ENCODE results near the gene SAP30.
A peak's percentile ranks its signal among the peaks of the same experiment; 100 is the strongest.

Gene SAP30

DNA sequence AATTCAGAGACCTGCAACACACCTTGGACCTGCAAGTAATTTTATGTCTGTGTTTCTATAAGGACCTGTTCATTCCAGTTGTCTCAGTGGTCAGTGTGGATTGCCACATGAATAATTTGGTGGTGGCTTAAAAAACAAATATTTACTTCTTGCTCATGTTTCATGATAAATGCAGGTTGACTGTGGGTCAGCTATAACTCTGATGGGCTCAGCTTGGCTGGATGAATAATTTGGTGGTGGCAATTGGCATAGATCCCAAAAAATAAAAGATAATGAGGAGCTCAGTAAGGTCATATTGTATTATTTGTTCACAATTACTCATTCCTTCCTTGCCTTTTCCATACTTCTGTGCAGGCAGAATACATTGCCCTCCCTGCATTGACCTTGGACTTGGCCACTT lies 47.1 kb downstream of the SAP30 start:
- Histone ChIP-seq H2AK5ac (ENCODE audit: low read length, severe bottlenecking) (no peak overlapping the region), H3K4me1 (ENCODE audit: control insufficient read depth, insufficient read depth, low read depth, low read length) (no peaks in the 10 kb centered on the region), H3K4me3 (ENCODE audit: insufficient read depth in 1 of 2, low read depth in 1 of 2, low read length in 2 of 2) (no peak overlapping the region), H4K8ac (ENCODE audit: low read length) (no peak overlapping the region), H3K79me1 (replicated peaks; ENCODE audit: low read length, poor library complexity, severe bottlenecking) (no peaks in the 10 kb centered on the region), H3K18ac (ENCODE audit: low read depth in 1 of 2, low read length in 2 of 2) (no peak overlapping the region), H3K9ac (ENCODE audit: low read length) (no peak overlapping the region), H3K4me2 (ENCODE audit: low read length, poor library complexity, severe bottlenecking) (no peak overlapping the region), H2BK120ac (ENCODE audit: low read depth, low read length) (no peak overlapping the region), H2AFZ (ENCODE audit: low read depth, low read length) (no peak overlapping the region), H2BK5ac (ENCODE audit: low read depth, low read length, poor library complexity, severe bottlenecking) (no peak overlapping the region), H3K27me3 (ENCODE audit: control insufficient read depth in 1 of 2, insufficient read depth in 1 of 2, low read length in 2 of 2) (no peaks in the 10 kb centered on the region), H3K4ac (ENCODE audit: low read depth in 1 of 2, low read length in 2 of 2) (no peak overlapping the region), H3K23ac (ENCODE audit: low read length in 2 of 2) (no peak overlapping the region), H3K9me3 (ENCODE audit: control insufficient read depth, low read length) (no peaks in the 10 kb centered on the region), H2BK15ac (ENCODE audit: low read depth, poor library complexity, severe bottlenecking) (no peak overlapping the region), H3K36me3 (ENCODE audit: control insufficient read depth in 1 of 2, insufficient read depth in 2 of 2, low read depth in 1 of 2, low read length in 2 of 2) (no peaks in the 10 kb centered on the region), H2BK12ac (ENCODE audit: low read length in 2 of 2) (no peak overlapping the region), H4K91ac (ENCODE audit: low read length) (no peak overlapping the region), H3K27ac (ENCODE audit: low read length, poor library complexity, severe bottlenecking) (no peak overlapping the region), H3K14ac (ENCODE audit: low read length in 2 of 2) (no peak overlapping the region)
- no peak for DNase-seq

DNA sequence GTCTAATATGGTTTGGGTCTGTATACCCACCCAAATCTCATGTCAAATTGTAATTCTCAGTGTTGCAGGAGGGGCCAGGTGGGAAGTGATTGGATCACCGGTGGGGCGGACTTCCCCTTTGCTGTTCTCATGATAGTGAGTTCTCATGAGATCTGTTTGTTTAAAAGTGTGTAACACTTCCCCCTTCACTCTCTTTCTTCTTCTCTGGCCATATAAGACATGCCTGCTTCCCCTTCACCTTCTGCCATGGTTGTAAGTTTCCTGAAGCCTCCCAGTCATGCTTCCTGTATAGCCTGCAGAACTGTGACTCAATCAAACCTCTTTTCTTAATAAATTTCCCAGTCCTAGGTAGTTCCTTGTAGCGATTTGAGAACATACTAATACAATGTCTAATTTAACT lies 47.9 kb downstream of the SAP30 start:
- Histone ChIP-seq H3K9me3 (ENCODE audit: control insufficient read depth, low read length) (no peaks in the 10 kb centered on the region), H3K4me1 (ENCODE audit: control insufficient read depth, insufficient read depth, low read depth, low read length) (no peaks in the 10 kb centered on the region), H3K79me1 (replicated peaks; ENCODE audit: low read length, poor library complexity, severe bottlenecking) (no peaks in the 10 kb centered on the region), H2AFZ (ENCODE audit: low read depth, low read length) (no peak overlapping the region), H2BK120ac (ENCODE audit: low read depth, low read length) (no peak overlapping the region), H2BK15ac (ENCODE audit: low read depth, poor library complexity, severe bottlenecking) (no peak overlapping the region), H3K18ac (ENCODE audit: low read depth in 1 of 2, low read length in 2 of 2) (no peak overlapping the region), H3K4me3 (ENCODE audit: insufficient read depth in 1 of 2, low read depth in 1 of 2, low read length in 2 of 2) (no peak overlapping the region), H4K8ac (ENCODE audit: low read length) (no peak overlapping the region), H3K27ac (ENCODE audit: low read length, poor library complexity, severe bottlenecking) (no peak overlapping the region), H3K4me2 (ENCODE audit: low read length, poor library complexity, severe bottlenecking) (no peak overlapping the region), H3K36me3 (ENCODE audit: control insufficient read depth in 1 of 2, insufficient read depth in 2 of 2, low read depth in 1 of 2, low read length in 2 of 2) (no peaks in the 10 kb centered on the region), H3K27me3 (ENCODE audit: control insufficient read depth in 1 of 2, insufficient read depth in 1 of 2, low read length in 2 of 2) (no peaks in the 10 kb centered on the region), H3K9ac (ENCODE audit: low read length) (no peak overlapping the region), H2BK12ac (ENCODE audit: low read length in 2 of 2) (no peak overlapping the region), H4K91ac (ENCODE audit: low read length) (no peak overlapping the region), H2BK5ac (ENCODE audit: low read depth, low read length, poor library complexity, severe bottlenecking) (no peak overlapping the region), H3K23ac (ENCODE audit: low read length in 2 of 2) (no peak overlapping the region), H3K14ac (ENCODE audit: low read length in 2 of 2) (no peak overlapping the region), H3K4ac (ENCODE audit: low read depth in 1 of 2, low read length in 2 of 2) (no peak overlapping the region), H2AK5ac (ENCODE audit: low read length, severe bottlenecking) (no peak overlapping the region)
- DNase-seq: no peak
- 80% methylated on average over 1 of the region's 3 CpGs for WGBS

DNA sequence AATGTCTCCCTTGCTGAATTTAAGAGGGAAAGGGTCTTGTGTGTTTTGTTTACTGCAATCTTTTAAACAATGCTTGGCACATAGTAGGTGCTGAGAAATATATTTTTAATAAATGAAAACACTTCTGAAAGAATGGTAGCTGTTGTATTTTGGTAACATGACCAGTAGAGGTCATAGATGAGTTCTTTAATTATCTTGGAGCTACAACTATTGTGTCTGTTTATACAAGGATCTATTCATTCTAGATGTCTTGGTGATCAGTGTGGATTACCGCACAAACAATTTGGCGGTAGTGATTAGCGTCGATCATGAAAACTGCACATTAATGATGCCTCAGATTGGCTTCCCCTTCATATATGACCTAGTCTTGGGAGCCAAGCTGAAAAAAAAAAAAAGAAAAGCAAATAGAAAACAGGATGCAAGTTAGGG lies 49.6 kb downstream of the SAP30 start:
- no peak overlapping the region for H4K8ac ChIP-seq (ENCODE audit: low read length)
- H3K18ac ChIP-seq (ENCODE audit: low read depth in 1 of 2, low read length in 2 of 2): no peak overlapping the region
- no peak overlapping the region for H2BK15ac ChIP-seq (ENCODE audit: low read depth, poor library complexity, severe bottlenecking)
- H2AFZ ChIP-seq (ENCODE audit: low read depth, low read length): no peak overlapping the region
- H3K27me3 ChIP-seq (ENCODE audit: control insufficient read depth in 1 of 2, insufficient read depth in 1 of 2, low read length in 2 of 2): no peaks in the 10 kb centered on the region
- H3K79me1 ChIP-seq (replicated peaks; ENCODE audit: low read length, poor library complexity, severe bottlenecking): no peaks in the 10 kb centered on the region
- H3K36me3 ChIP-seq (ENCODE audit: control insufficient read depth in 1 of 2, insufficient read depth in 2 of 2, low read depth in 1 of 2, low read length in 2 of 2): no peaks in the 10 kb centered on the region
- no peaks in the 10 kb centered on the region for H3K9me3 ChIP-seq (ENCODE audit: control insufficient read depth, low read length)
- no peak overlapping the region for H2BK12ac ChIP-seq (ENCODE audit: low read length in 2 of 2)
- no peak overlapping the region for H2BK120ac ChIP-seq (ENCODE audit: low read depth, low read length)
- no peak overlapping the region for H2BK5ac ChIP-seq (ENCODE audit: low read depth, low read length, poor library complexity, severe bottlenecking)
- no peak overlapping the region for H3K27ac ChIP-seq (ENCODE audit: low read length, poor library complexity, severe bottlenecking)
- no peak overlapping the region for H2AK5ac ChIP-seq (ENCODE audit: low read length, severe bottlenecking)
- WGBS: 58% methylated on average over 4 of the region's 4 CpGs
- H3K4me2 ChIP-seq (ENCODE audit: low read length, poor library complexity, severe bottlenecking): no peak overlapping the region
- H3K14ac ChIP-seq (ENCODE audit: low read length in 2 of 2): no peak overlapping the region
- H3K4ac ChIP-seq (ENCODE audit: low read depth in 1 of 2, low read length in 2 of 2): no peak overlapping the region
- H4K91ac ChIP-seq (ENCODE audit: low read length): no peak overlapping the region
- H3K4me3 ChIP-seq (ENCODE audit: insufficient read depth in 1 of 2, low read depth in 1 of 2, low read length in 2 of 2): no peak overlapping the region
- H3K4me1 ChIP-seq (ENCODE audit: control insufficient read depth, insufficient read depth, low read depth, low read length): peaks cover 4% of the 10 kb centered on the region
- H3K23ac ChIP-seq (ENCODE audit: low read length in 2 of 2): no peak overlapping the region
- H3K9ac ChIP-seq (ENCODE audit: low read length): peak overlapping the region; percentile 14
- DNase-seq: peak; percentile 56

DNA sequence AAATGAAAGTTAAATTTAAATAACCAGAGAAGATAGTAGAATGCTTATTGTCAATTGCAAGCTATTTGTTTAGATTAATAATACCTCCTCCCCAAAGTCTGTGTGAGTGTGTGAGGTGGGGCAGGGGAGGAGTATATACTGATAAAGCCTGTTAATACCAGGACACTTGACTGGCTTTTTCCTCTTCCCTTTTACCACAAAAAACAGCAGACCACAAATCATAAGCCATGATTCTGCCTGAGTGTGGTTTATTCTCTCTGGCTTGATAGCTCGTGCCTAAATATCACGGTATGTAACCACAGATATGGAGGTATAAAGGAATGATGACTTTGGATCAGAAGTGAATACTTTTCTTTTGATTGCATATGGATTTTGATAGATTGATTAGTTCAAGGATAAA lies 50.0 kb downstream of the SAP30 start:
- Histone ChIP-seq H4K8ac (ENCODE audit: low read length) (no peak overlapping the region), H3K4me2 (ENCODE audit: low read length, poor library complexity, severe bottlenecking) (no peak overlapping the region), H3K4me1 (ENCODE audit: control insufficient read depth, insufficient read depth, low read depth, low read length) (peaks cover 4% of the 10 kb centered on the region), H2BK5ac (ENCODE audit: low read depth, low read length, poor library complexity, severe bottlenecking) (no peak overlapping the region), H2AK5ac (ENCODE audit: low read length, severe bottlenecking) (no peak overlapping the region), H3K14ac (ENCODE audit: low read length in 2 of 2) (no peak overlapping the region), H3K4me3 (ENCODE audit: insufficient read depth in 1 of 2, low read depth in 1 of 2, low read length in 2 of 2) (no peak overlapping the region), H3K79me1 (replicated peaks; ENCODE audit: low read length, poor library complexity, severe bottlenecking) (no peaks in the 10 kb centered on the region), H2BK12ac (ENCODE audit: low read length in 2 of 2) (no peak overlapping the region), H3K27ac (ENCODE audit: low read length, poor library complexity, severe bottlenecking) (no peak overlapping the region), H2AFZ (ENCODE audit: low read depth, low read length) (no peak overlapping the region), H4K91ac (ENCODE audit: low read length) (no peak overlapping the region), H3K4ac (ENCODE audit: low read depth in 1 of 2, low read length in 2 of 2) (no peak overlapping the region), H3K9ac (ENCODE audit: low read length) (peak overlapping the region; percentile 3), H2BK15ac (ENCODE audit: low read depth, poor library complexity, severe bottlenecking) (no peak overlapping the region), H3K9me3 (ENCODE audit: control insufficient read depth, low read length) (no peaks in the 10 kb centered on the region), H3K23ac (ENCODE audit: low read length in 2 of 2) (no peak overlapping the region), H3K27me3 (ENCODE audit: control insufficient read depth in 1 of 2, insufficient read depth in 1 of 2, low read length in 2 of 2) (no peaks in the 10 kb centered on the region), H3K18ac (ENCODE audit: low read depth in 1 of 2, low read length in 2 of 2) (no peak overlapping the region), H2BK120ac (ENCODE audit: low read depth, low read length) (no peak overlapping the region), H3K36me3 (ENCODE audit: control insufficient read depth in 1 of 2, insufficient read depth in 2 of 2, low read depth in 1 of 2, low read length in 2 of 2) (no peaks in the 10 kb centered on the region)
- DNase-seq: no peak
- 86% methylated on average over 2 of the region's 2 CpGs for WGBS
